ENCODE results near the gene NXPE4.

GRCh38 chr11:114556135-114556534 lies 39.5 kb downstream of the NXPE4 start:
- no peak for TF ChIP-seq CTCF (IDR thresholded peaks at IDR 0.05)
- no peak for TF ChIP-seq POLR2A (IDR thresholded peaks at IDR 0.05)
